IMR-90 (cell line): ENCODE results near the gene ACOX1. TPM values are rescaled to one million over a fixed set of nuclear protein-coding genes. Genes with fewer than 3 reads are reported as not detected.

Source experiments
- ATAC-seq: fragments of 200-7000 bp; cut with Tn5 transposase; 2 replicates; pipeline ENCODE4 v1.9.1; 2020; ENCODE audit warnings: low read depth, mild to moderate bottlenecking, moderate library complexity
- BruUV-seq: library from RNA; stranded (reverse); fragments of 400-500 nt; replicated peaks from 2 replicates; lab custom pipeline; 2021; lab: Mats Ljungman, UMichigan
- CTCF ChIA-PET: fragments of 300-600 bp; formaldehyde crosslinking; extraction: SDS; loops from one replicate; lab custom pipeline; 2021; ENCODE audit warnings: antibody characterized with exemption; lab: Yijun Ruan, JAX
- POLR2A ChIA-PET: fragments of 300-600 bp; sonication (Branson Sonifier 250); formaldehyde crosslinking; loops from one replicate; lab custom pipeline; 2022; ENCODE audit warnings: antibody characterized with exemption; ENCODE audit not compliant: unreplicated experiment; lab: Charles Lee
- DNase-seq: peaks from one replicate; pipeline ENCODE4 v3.0.0; 2013
- H2AFZ ChIP-seq: replicated peaks from 2 replicates; pipeline ENCODE3; 2013; ENCODE audit warnings: low read length, mild to moderate bottlenecking; ENCODE audit not compliant: poor library complexity
- H2AK5ac ChIP-seq: 2 replicates; pipeline ENCODE4 v1.6.1; 2013; ENCODE audit warnings: low read depth, low read length, inconsistent platforms
- H2AK9ac ChIP-seq: replicated peaks from 2 replicates; pipeline ENCODE3; 2013; ENCODE audit warnings: mild to moderate bottlenecking, low read depth, low read length, moderate library complexity; ENCODE audit not compliant: poor library complexity
- H2BK120ac ChIP-seq: 2 replicates; pipeline ENCODE4 v1.6.1; 2013; ENCODE audit warnings: low read depth, low read length, inconsistent platforms
- H2BK15ac ChIP-seq: 3 replicates; pipeline ENCODE4 v1.6.1; 2013; ENCODE audit warnings: low read depth, low read length, inconsistent platforms
- H2BK20ac ChIP-seq: 2 replicates; pipeline ENCODE4 v1.6.1; 2013; ENCODE audit warnings: low read depth, mild to moderate bottlenecking, inconsistent platforms, low read length, moderate library complexity
- H2BK5ac ChIP-seq: 2 replicates; pipeline ENCODE4 v1.6.1; 2013; ENCODE audit warnings: mild to moderate bottlenecking, low read depth, low read length, inconsistent platforms; ENCODE audit not compliant: poor library complexity, severe bottlenecking
- H3K14ac ChIP-seq: replicated peaks from 2 replicates; pipeline ENCODE4 v1.6.1; 2013; ENCODE audit warnings: low read depth, low read length, inconsistent platforms
- H3K18ac ChIP-seq: 2 replicates; pipeline ENCODE4 v1.6.1; 2013; ENCODE audit warnings: low read depth, low read length, control low read depth
- H3K23ac ChIP-seq: 2 replicates; pipeline ENCODE4 v1.6.1; 2013; ENCODE audit warnings: low read depth, low read length, inconsistent platforms
- H3K27ac ChIP-seq: 2 replicates; pipeline ENCODE4 v1.5.1; 2013; ENCODE audit warnings: mild to moderate bottlenecking, control low read depth, low read length; ENCODE audit not compliant: insufficient read depth
- H3K27me3 ChIP-seq: 2 replicates; pipeline ENCODE4 v1.6.1; 2013; ENCODE audit warnings: low read length; ENCODE audit not compliant: control insufficient read depth, insufficient read depth
- H3K36me3 ChIP-seq: 2 replicates; pipeline ENCODE4 v1.6.1; 2013; ENCODE audit warnings: low read length, mixed read lengths; ENCODE audit not compliant: control insufficient read depth, insufficient read depth
- H3K4ac ChIP-seq: 2 replicates; pipeline ENCODE4 v1.6.1; 2013; ENCODE audit warnings: low read depth, low read length, inconsistent platforms
- H3K4me1 ChIP-seq: 2 replicates; pipeline ENCODE4 v1.6.1; 2013; ENCODE audit warnings: low read length, mixed read lengths; ENCODE audit not compliant: control insufficient read depth, insufficient read depth
- H3K4me2 ChIP-seq: 2 replicates; pipeline ENCODE4 v1.6.1; 2013; ENCODE audit warnings: low read depth, mild to moderate bottlenecking, control low read depth, low read length, moderate library complexity
- H3K4me3 ChIP-seq: 2 replicates; pipeline ENCODE4 v1.5.1; 2013; ENCODE audit warnings: low read depth, mild to moderate bottlenecking, control low read depth, low read length, moderate library complexity; ENCODE audit not compliant: insufficient read depth
- H3K56ac ChIP-seq: 2 replicates; pipeline ENCODE4 v1.6.1; 2013; ENCODE audit warnings: low read length, inconsistent platforms; ENCODE audit not compliant: insufficient read depth; ENCODE audit errors: extremely low read depth
- H3K79me1 ChIP-seq, 2 experiments: 2 replicates each; pipeline ENCODE4 v1.6.1; 2013; ENCODE audit warnings: low read length in 2 of 2, inconsistent platforms in 1 of 2, low read depth in 1 of 2
- H3K9ac ChIP-seq: 2 replicates; pipeline ENCODE4 v1.6.1; 2013; ENCODE audit warnings: low read depth, low read length, control low read depth
- H3K9me1 ChIP-seq: 2 replicates; pipeline ENCODE4 v1.6.1; 2013; ENCODE audit warnings: low read length, inconsistent platforms; ENCODE audit not compliant: insufficient read depth
- H3K9me3 ChIP-seq: 2 replicates; pipeline ENCODE4 v1.6.1; 2013; ENCODE audit warnings: low read length; ENCODE audit not compliant: control insufficient read depth, insufficient read depth
- H4K20me1 ChIP-seq: 2 replicates; pipeline ENCODE4 v1.6.1; 2013; ENCODE audit warnings: low read length, inconsistent platforms; ENCODE audit not compliant: insufficient read depth
- H4K5ac ChIP-seq: 2 replicates; pipeline ENCODE4 v1.6.1; 2013; ENCODE audit warnings: mild to moderate bottlenecking, low read depth, low read length, control low read depth
- H4K8ac ChIP-seq, 2 experiments: 2 replicates each; pipeline ENCODE4 v1.6.1; 2013; ENCODE audit warnings: low read depth in 2 of 2, low read length in 2 of 2, control low read depth in 1 of 2, inconsistent platforms in 1 of 2
- H4K91ac ChIP-seq: 2 replicates; pipeline ENCODE4 v1.6.1; 2013; ENCODE audit warnings: low read depth, low read length, inconsistent platforms; ENCODE audit not compliant: insufficient read depth
- RFX5 ChIP-seq: IDR thresholded peaks from 2 replicates; pipeline ENCODE4 v1.8.0; 2012; ENCODE audit warnings: low read depth, mild to moderate bottlenecking, low read length, moderate library complexity
- WGBS, 2 experiments: methylation state at CpG; one replicate each; pipeline versions ENCODE4 v1.1.5 to v1.1.7; 2013; ENCODE audit warnings: missing lambda C conversion rate in 2 of 2; ENCODE audit not compliant: insufficient read length in 1 of 2; ENCODE audit errors: extremely low coverage in 2 of 2; 5-methylcytosine and 5-hydroxymethylcytosine counted together
- dilution Hi-C: fragments of 300-500 bp; cut with HindIII; formaldehyde crosslinking; loops from one replicate; pipeline ENCODE4 v1.14.3; 2018; ENCODE audit warnings: low sequenced_read_pairs; ENCODE audit not compliant: unreplicated experiment
- in situ Hi-C: fragments of 300-500 bp; cut with MboI; formaldehyde crosslinking; loops from 3 replicates; pipeline ENCODE4 v1.14.3; 2019; ENCODE audit warnings: low sequenced_read_pairs, inconsistent platforms, mixed read lengths
- intact Hi-C: fragments of 100-400 bp; cut with micrococcal nuclease; formaldehyde crosslinking; loops from 2 replicates; pipeline ENCODE4 v1.10.0; 2022
- polyA plus RNA-seq, 3 experiments: library from polyadenylated mRNA; depleted of rRNA; stranded (reverse); fragments of >200 nt; gene quantifications; 2 replicates each; pipeline ENCODE4 v1.2.3, GENCODE V29; 2012; ENCODE audit warnings: low replicate concordance in 1 of 3
- total RNA-seq: library from RNA; depleted of rRNA; stranded (reverse); fragments of >200 nt; gene quantifications from 2 replicates; pipeline ENCODE4 v1.2.3, GENCODE V29; 2012
- TF ChIP-seq, protein P1 (sequence below): conservative IDR thresholded peaks from 2 replicates; pipeline ENCODE4 v1.5.1; 2012; ENCODE audit warnings: mild to moderate bottlenecking, low read depth, low read length, improper control_type of control experiment

ACOX1 gene
- total and polyA plus RNA-seq, 2 of the 4 experiments (the other 2 are of a cell fraction), result 16.1 to 94.8 TPM

GRCh38 chr17:75913537-75914210 is 65.3 kb downstream of the ACOX1 start:
- Histone ChIP-seq H3K36me3 (peaks cover 9% of the 10 kb centered on the region), H4K91ac (no peak overlapping the region), H4K5ac (no peak overlapping the region), H3K23ac (no peak overlapping the region), H2AK9ac (no peak overlapping the region), H3K9ac (no peak overlapping the region), H3K4me3 (no peak overlapping the region), H3K4me1 (no peaks in the 10 kb centered on the region), H3K27ac (no peak overlapping the region), H3K4me2 (no peak overlapping the region), H3K56ac (no peak overlapping the region), H2BK15ac (no peak overlapping the region), H2BK20ac (no peak overlapping the region), H3K18ac (no peak overlapping the region), H2BK5ac (no peak overlapping the region), H3K79me1 (no peaks in the 10 kb centered on the region), H4K8ac (no peak overlapping the region), H3K9me3 (no peaks in the 10 kb centered on the region), H2AK5ac (no peak overlapping the region), H2BK120ac (no peak overlapping the region), H2AFZ (no peak overlapping the region), H3K4ac (no peak overlapping the region), H4K20me1 (no peaks in the 10 kb centered on the region), H3K14ac (no peak overlapping the region), H3K9me1 (no peaks in the 10 kb centered on the region), H3K27me3 (no peaks in the 10 kb centered on the region)
- BruUV-seq, result no TSS peak
- POLR2A ChIA-PET, result no interaction called here
- DNase-seq, result no peak
- TF ChIP-seq RFX5, result no peak
- TF ChIP-seq, protein P1, sequence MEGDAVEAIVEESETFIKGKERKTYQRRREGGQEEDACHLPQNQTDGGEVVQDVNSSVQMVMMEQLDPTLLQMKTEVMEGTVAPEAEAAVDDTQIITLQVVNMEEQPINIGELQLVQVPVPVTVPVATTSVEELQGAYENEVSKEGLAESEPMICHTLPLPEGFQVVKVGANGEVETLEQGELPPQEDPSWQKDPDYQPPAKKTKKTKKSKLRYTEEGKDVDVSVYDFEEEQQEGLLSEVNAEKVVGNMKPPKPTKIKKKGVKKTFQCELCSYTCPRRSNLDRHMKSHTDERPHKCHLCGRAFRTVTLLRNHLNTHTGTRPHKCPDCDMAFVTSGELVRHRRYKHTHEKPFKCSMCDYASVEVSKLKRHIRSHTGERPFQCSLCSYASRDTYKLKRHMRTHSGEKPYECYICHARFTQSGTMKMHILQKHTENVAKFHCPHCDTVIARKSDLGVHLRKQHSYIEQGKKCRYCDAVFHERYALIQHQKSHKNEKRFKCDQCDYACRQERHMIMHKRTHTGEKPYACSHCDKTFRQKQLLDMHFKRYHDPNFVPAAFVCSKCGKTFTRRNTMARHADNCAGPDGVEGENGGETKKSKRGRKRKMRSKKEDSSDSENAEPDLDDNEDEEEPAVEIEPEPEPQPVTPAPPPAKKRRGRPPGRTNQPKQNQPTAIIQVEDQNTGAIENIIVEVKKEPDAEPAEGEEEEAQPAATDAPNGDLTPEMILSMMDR, result no peak
- in situ Hi-C loops (loop anchor here (5.0 kb wide), 1 partner anchor 94 kb away; no protein-coding TSS in a partner anchor), dilution Hi-C loops (no loop called here), intact Hi-C loops (no loop called here)
- no peak for ATAC-seq
- CTCF ChIA-PET, result interaction anchor here (1.1 kb wide), 1 partner anchor 8 kb away, joined by 3 read pairs; no protein-coding TSS in a partner anchor
- 98% methylated on average over 14 of the region's 32 CpGs; no CpG with 5 or more reads in 1 of the 2 experiments for WGBS, 2 experiments
